Lower lobe of right lung (tissue), 2 donors: Measurements from ENCODE around the gene ELF4. TPM values are rescaled to one million over a fixed set of nuclear protein-coding genes. Genes with fewer than 3 reads are reported as not detected.

ENCODE experiments used
- ATAC-seq, 2 donors: fragments of 200-7000 bp; cut with Tn5 transposase; one replicate each; pipeline ENCODE4 v1.9.1; 2020 to 2022; ENCODE audit warnings: mild to moderate bottlenecking in 2 of 2, moderate library complexity in 2 of 2
- DNase-seq: peaks from one replicate; pipeline ENCODE4 v3.0.0-alpha.2; 2020
- H3K27ac ChIP-seq: fragments of 200-600 bp; one replicate; pipeline ENCODE4 v1.8.0; 2022
- H3K27me3 ChIP-seq: fragments of 200-600 bp; one replicate; pipeline ENCODE4 v1.8.0; 2022; ENCODE audit warnings: low read depth
- H3K36me3 ChIP-seq: fragments of 200-600 bp; one replicate; pipeline ENCODE4 v1.8.0; 2022; ENCODE audit warnings: mild to moderate bottlenecking
- H3K4me1 ChIP-seq: fragments of 200-600 bp; one replicate; pipeline ENCODE4 v1.8.0; 2022
- H3K4me3 ChIP-seq: fragments of 200-600 bp; one replicate; pipeline ENCODE4 v1.8.0; 2022; ENCODE audit warnings: mild to moderate bottlenecking
- H3K9me3 ChIP-seq: fragments of 200-600 bp; one replicate; pipeline ENCODE4 v1.8.0; 2022
- intact Hi-C: fragments of 100-400 bp; cut with DNase I; formaldehyde crosslinking; loops from one replicate; pipeline ENCODE4 v1.11.0; 2022
- total RNA-seq: library from RNA; stranded (reverse); fragmentation: NEBNext Ultra II Directional; extraction: Animal tissue kit (Norgen Biotek cat#: 25700); gene quantifications from one replicate; pipeline ENCODE4 v1.2.1, GENCODE V29; 2021
- TF ChIP-seq, protein P1 (sequence below): fragments of 200-600 bp; IDR thresholded peaks from one replicate; pipeline ENCODE4 v1.8.0; 2022; ENCODE audit warnings: antibody characterized with exemption, mild to moderate bottlenecking
- donor health status: DM: no; HTN: yes; CAD: no; lungs with severe emphysema.

Gene ELF4
- total RNA-seq, 1 donor from 2014 or later, result 24.1 TPM

DNA sequence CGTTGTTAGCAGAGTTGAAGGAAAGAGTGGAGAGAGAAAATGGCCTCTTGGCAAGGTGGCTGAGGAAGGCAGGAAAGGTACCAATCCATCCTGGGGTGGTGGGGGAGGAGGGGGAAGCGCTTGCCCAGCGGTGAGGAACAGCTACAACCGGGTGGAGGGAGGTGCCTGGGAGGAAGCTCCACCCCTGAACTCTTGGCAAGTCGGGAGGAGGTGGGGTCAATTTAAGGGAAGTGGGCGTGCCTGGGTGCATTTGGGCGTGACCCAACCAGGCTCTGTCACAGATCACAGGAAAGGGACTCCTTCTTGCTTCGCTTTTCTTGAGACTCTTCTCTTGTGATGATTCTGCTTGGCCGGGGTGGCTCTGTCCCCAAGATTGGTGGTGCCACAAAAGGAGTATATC, 86.2 kb downstream of the ELF4 start:
- peaks cover 67% of the 10 kb centered on the region for H3K36me3 ChIP-seq
- no peaks in the 10 kb centered on the region for H3K9me3 ChIP-seq
- H3K27ac ChIP-seq, result no peak overlapping the region
- intact Hi-C loops, result no loop called here
- ATAC-seq (peak; percentile 94 to 96), DNase-seq (peak; percentile 87)
- TF ChIP-seq, protein P1, sequence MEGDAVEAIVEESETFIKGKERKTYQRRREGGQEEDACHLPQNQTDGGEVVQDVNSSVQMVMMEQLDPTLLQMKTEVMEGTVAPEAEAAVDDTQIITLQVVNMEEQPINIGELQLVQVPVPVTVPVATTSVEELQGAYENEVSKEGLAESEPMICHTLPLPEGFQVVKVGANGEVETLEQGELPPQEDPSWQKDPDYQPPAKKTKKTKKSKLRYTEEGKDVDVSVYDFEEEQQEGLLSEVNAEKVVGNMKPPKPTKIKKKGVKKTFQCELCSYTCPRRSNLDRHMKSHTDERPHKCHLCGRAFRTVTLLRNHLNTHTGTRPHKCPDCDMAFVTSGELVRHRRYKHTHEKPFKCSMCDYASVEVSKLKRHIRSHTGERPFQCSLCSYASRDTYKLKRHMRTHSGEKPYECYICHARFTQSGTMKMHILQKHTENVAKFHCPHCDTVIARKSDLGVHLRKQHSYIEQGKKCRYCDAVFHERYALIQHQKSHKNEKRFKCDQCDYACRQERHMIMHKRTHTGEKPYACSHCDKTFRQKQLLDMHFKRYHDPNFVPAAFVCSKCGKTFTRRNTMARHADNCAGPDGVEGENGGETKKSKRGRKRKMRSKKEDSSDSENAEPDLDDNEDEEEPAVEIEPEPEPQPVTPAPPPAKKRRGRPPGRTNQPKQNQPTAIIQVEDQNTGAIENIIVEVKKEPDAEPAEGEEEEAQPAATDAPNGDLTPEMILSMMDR, result no peak
- no peaks in the 10 kb centered on the region for H3K4me1 ChIP-seq
- H3K4me3 ChIP-seq, result no peak overlapping the region
- no peaks in the 10 kb centered on the region for H3K27me3 ChIP-seq

DNA sequence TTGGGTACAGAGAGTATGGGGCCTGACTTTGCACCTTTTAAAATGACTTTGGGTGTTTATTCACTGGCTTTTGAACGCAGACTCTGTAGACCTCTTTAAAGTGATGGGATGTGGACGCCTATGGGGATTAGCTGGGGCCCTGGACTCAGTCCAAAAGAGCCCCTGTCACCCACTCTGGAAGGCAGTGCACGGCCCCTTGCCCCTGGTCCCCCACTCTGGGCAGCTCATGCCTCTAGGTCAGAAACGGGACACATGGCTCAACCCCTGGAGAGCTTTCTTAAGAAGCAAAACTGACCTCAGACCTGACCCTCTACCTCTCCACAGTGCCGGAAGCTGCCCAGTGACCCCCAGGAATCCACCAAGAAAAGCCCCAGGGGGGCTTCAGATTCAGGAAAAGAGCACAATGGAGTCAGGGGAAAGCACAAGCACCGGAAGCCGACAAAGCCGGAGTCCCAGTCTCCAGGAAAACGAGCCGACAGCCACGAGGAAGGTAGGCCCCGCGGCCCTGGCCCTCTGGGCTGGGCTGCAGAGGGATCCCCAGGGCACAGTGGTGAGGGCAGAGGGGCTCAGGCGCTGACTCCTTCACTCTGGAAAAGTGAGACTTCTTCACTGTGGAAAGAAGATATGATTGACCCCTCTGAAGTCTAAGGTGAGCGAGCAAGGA, 89.5 kb downstream of the ELF4 start:
- peaks cover 38% of the 10 kb centered on the region for H3K36me3 ChIP-seq
- intact Hi-C loops, result no loop called here
- DNase-seq (no peak), ATAC-seq (no peak)
- H3K9me3 ChIP-seq, result no peaks in the 10 kb centered on the region
- no peaks in the 10 kb centered on the region for H3K27me3 ChIP-seq
- no peaks in the 10 kb centered on the region for H3K4me1 ChIP-seq
- H3K4me3 ChIP-seq, result no peak overlapping the region
- TF ChIP-seq, protein P1, result no peak
- no peak overlapping the region for H3K27ac ChIP-seq

DNA sequence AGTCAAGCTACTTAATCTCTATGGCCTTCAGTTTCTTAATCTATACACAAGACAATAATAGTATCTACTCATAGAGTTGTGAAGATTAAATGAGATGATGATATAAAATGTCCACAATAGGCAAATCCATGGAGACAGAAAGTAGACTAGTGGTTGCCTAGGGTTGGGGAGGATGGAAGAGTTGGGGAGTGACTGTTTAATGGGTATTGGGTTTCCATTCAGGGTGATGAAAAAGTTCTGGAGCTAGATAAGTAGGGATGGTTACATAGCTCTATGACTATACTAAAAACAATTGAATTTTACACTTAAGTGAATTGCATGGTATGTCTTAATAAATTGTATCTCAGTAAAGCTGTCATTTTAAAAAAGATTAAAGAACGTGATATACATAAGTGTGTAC, 92.2 kb downstream of the ELF4 start:
- TF ChIP-seq, protein P1, result no peak
- H3K9me3 ChIP-seq, result no peaks in the 10 kb centered on the region
- no peak overlapping the region for H3K27ac ChIP-seq
- ATAC-seq, result no peak
- peaks cover 44% of the 10 kb centered on the region for H3K36me3 ChIP-seq
- no peaks in the 10 kb centered on the region for H3K4me1 ChIP-seq
- no peaks in the 10 kb centered on the region for H3K27me3 ChIP-seq
- no peak for DNase-seq
- H3K4me3 ChIP-seq, result no peak overlapping the region
- intact Hi-C loops, result no loop called here

DNA sequence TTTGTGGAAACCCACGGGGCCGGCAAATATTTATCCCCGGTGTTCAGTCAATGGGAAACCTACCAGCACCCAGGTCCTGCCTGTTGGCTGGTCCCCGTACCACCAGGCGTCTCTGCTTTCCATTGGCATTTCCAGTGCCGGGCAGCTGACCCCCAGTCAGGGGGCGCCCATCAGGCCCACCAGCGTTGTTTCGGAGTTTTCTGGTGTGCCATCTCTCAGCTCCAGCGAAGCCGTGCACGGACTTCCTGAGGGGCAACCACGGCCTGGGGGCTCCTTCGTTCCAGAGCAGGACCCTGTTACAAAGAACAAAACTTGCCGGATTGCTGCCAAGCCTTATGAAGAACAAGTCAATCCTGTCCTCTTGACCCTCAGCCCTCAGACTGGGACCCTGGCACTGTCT, 95.1 kb downstream of the ELF4 start:
- no peak overlapping the region for H3K27ac ChIP-seq
- intact Hi-C loops, result no loop called here
- peaks cover 28% of the 10 kb centered on the region for H3K36me3 ChIP-seq
- TF ChIP-seq, protein P1, result no peak
- no peak for DNase-seq
- no peaks in the 10 kb centered on the region for H3K9me3 ChIP-seq
- H3K4me3 ChIP-seq, result no peak overlapping the region
- no peak for ATAC-seq
- no peaks in the 10 kb centered on the region for H3K27me3 ChIP-seq
- no peaks in the 10 kb centered on the region for H3K4me1 ChIP-seq

Other genes starting within 250 kb of the ELF4 start
- gene UTP14A, start 204.3 kb downstream of the ELF4 start, total RNA-seq, result 15.0 TPM
- gene BCORL1, start 127.9 kb downstream of the ELF4 start, total RNA-seq, result 13.6 TPM
- 23.1 TPM for gene AIFM1, start 55.3 kb upstream of the ELF4 start, total RNA-seq
- 0.59 TPM for gene RAB33A, start 61.5 kb upstream of the ELF4 start, total RNA-seq
- 5.6 TPM for gene ZNF280C, start 158.4 kb upstream of the ELF4 start, total RNA-seq
- gene SLC25A14, start 229.4 kb upstream of the ELF4 start, total RNA-seq, result 14.7 TPM